Keratinocyte (primary cell): ENCODE data around the gene NCBP3. TPM values are rescaled to one million over a fixed set of nuclear protein-coding genes. Genes with fewer than 3 reads are reported as not detected.

Experiments
- DNase-seq: peaks from one replicate; pipeline ENCODE4 v3.0.0-alpha.2; 2011; ENCODE audit warnings: low read depth, missing footprints, low spot score
- FAIRE-seq: peaks from 2 replicates; lab custom pipeline; 2011; peaks lifted over from hg19 to GRCh38; lab: Jason Lieb, UNC
- H2AFZ ChIP-seq: 2 replicates; pipeline ENCODE4 v1.6.0; 2012; ENCODE audit warnings: low read length, control low read depth, inconsistent platforms; ENCODE audit not compliant: control insufficient read depth
- H3K27ac ChIP-seq: 2 replicates; pipeline ENCODE4 v1.5.1; 2011; ENCODE audit warnings: low read length; ENCODE audit not compliant: control insufficient read depth, insufficient read depth
- H3K27me3 ChIP-seq: 3 replicates; pipeline ENCODE4 v1.6.0; 2011; ENCODE audit warnings: low read length; ENCODE audit not compliant: control insufficient read depth, insufficient read depth; ENCODE audit errors: extremely low read depth
- H3K36me3 ChIP-seq, 2 experiments: 2 replicates in 1 of 2; 3 replicates in 1 of 2; pipeline ENCODE4 v1.5.1; 2011; ENCODE audit warnings: low read length in 2 of 2, mild to moderate bottlenecking in 1 of 2; ENCODE audit not compliant: control insufficient read depth in 2 of 2, insufficient read depth in 2 of 2; ENCODE audit errors: extremely low read depth in 1 of 2
- H3K4me1 ChIP-seq: 3 replicates; pipeline ENCODE4 v1.5.1; 2011; ENCODE audit warnings: low read length; ENCODE audit not compliant: control insufficient read depth, insufficient read depth; ENCODE audit errors: extremely low read depth
- H3K4me2 ChIP-seq: 3 replicates; pipeline ENCODE4 v1.6.0; 2011; ENCODE audit warnings: low read depth, low read length; ENCODE audit not compliant: control insufficient read depth, insufficient read depth; ENCODE audit errors: extremely low read depth
- H3K4me3 ChIP-seq, 3 experiments: fragments of 200-600 bp in 1 of 3; sonication (generic) in 1 of 3; 2 replicates in 2 of 3; 3 replicates in 1 of 3; pipeline ENCODE4 v1.5.1; 2011 to 2016; ENCODE audit warnings: low read length in 3 of 3, mild to moderate bottlenecking in 3 of 3, control low read depth in 2 of 3, inconsistent platforms in 1 of 3, low read depth in 1 of 3, mixed read lengths in 1 of 3, mixed run types in 1 of 3, moderate library complexity in 1 of 3; ENCODE audit not compliant: control insufficient read depth in 2 of 3, insufficient read depth in 2 of 3; ENCODE audit errors: extremely low read depth in 1 of 3
- H3K79me2 ChIP-seq: 2 replicates; pipeline ENCODE4 v1.6.0; 2012; ENCODE audit warnings: low read length; ENCODE audit not compliant: control insufficient read depth, insufficient read depth
- H3K9ac ChIP-seq: 3 replicates; pipeline ENCODE4 v1.6.0; 2011; ENCODE audit warnings: low read length; ENCODE audit not compliant: control insufficient read depth, insufficient read depth; ENCODE audit errors: extremely low read depth
- H3K9me1 ChIP-seq: 3 replicates; pipeline ENCODE4 v1.6.0; 2011; ENCODE audit warnings: low read length; ENCODE audit not compliant: control insufficient read depth, insufficient read depth; ENCODE audit errors: extremely low read depth
- H3K9me3 ChIP-seq: 2 replicates; pipeline ENCODE4 v1.5.1; 2012; ENCODE audit warnings: low read depth, low read length; ENCODE audit not compliant: control insufficient read depth
- H4K20me1 ChIP-seq: 3 replicates; pipeline ENCODE4 v1.6.0; 2011; ENCODE audit warnings: low read length; ENCODE audit not compliant: control insufficient read depth, insufficient read depth; ENCODE audit errors: extremely low read depth
- CTCF ChIP-seq, 3 experiments: IDR thresholded peaks in 1 of 3; conservative IDR thresholded peaks in 1 of 3; optimal IDR thresholded peaks in 1 of 3; 2 replicates in 2 of 3; 3 replicates in 1 of 3; pipeline versions ENCODE3 to v1.5.1; 2011; ENCODE audit warnings: low read length in 3 of 3, mild to moderate bottlenecking in 3 of 3, moderate library complexity in 2 of 3, control low read depth in 1 of 3, inconsistent platforms in 1 of 3; ENCODE audit not compliant: insufficient read depth in 2 of 3; ENCODE audit errors: extremely low read depth in 1 of 3
- EZH2 ChIP-seq: IDR thresholded peaks from one replicate; pipeline ENCODE4 v1.6.1; 2012; ENCODE audit warnings: inconsistent platforms, mild to moderate bottlenecking, low read length, moderate library complexity
- dilution Hi-C: fragments of 300-500 bp; cut with MboI; formaldehyde crosslinking; loops from one replicate; pipeline ENCODE4 v1.7.0; 2020; ENCODE audit warnings: low sequenced_read_pairs; ENCODE audit not compliant: extremely low pct_ligation_motif_present
- polyA plus RNA-seq, 5 experiments: library from polyadenylated mRNA; depleted of rRNA in 3 of 5; stranded (reverse) in 3 of 5; stranded (forward) in 1 of 5; unstranded in 1 of 5; fragments of >200 nt; gene quantifications; 1 replicate in 1 of 5; 2 replicates in 3 of 5; 3 replicates in 1 of 5; pipeline versions ENCODE4 v1.2.1 to v1.2.3, GENCODE V29; 2011 to 2012; ENCODE audit warnings: missing spikeins in 2 of 5, low read depth in 1 of 5, low replicate concordance in 1 of 5

The NCBP3 gene
- polyA plus RNA-seq, 1 donor (not counting 4 experiments of a cell fraction or from before 2014, with no cell fraction given), result 22.1 TPM

- no peak for DNase-seq
- H3K9me1 ChIP-seq, result no peaks in the 10 kb centered on the region
- no peaks in the 10 kb centered on the region for H3K27me3 ChIP-seq
- peaks cover 5% of the 10 kb centered on the region for H3K79me2 ChIP-seq
- H3K4me1 ChIP-seq, result no peaks in the 10 kb centered on the region
- peaks cover 11 to 21% of the 10 kb centered on the region in 2 experiments for H3K36me3 ChIP-seq
- no peak overlapping the region for H3K27ac ChIP-seq
- no peak overlapping the region for H3K4me2 ChIP-seq
- no peak overlapping the region for H3K9ac ChIP-seq
- H3K9me3 ChIP-seq, result no peaks in the 10 kb centered on the region
- no peak overlapping the region for H3K4me3 ChIP-seq
- FAIRE-seq, result no peak
- no peak for TF ChIP-seq EZH2
- no peak for TF ChIP-seq CTCF (optimal IDR thresholded peaks at IDR 0.05 in 1 of 3, IDR thresholded peaks at IDR 0.05 in 1 of 3, conservative IDR thresholded peaks at IDR 0.05 in 1 of 3; ENCODE audit: extremely low read depth in 1 of 3, insufficient read depth in 2 of 3, low read length in 3 of 3)
- H4K20me1 ChIP-seq, result no peaks in the 10 kb centered on the region
- dilution Hi-C loops, result no loop called here
- no peak overlapping the region for H2AFZ ChIP-seq
Measured at GRCh38 chr17:3828151-3828851, 17.7 kb downstream of the NCBP3 start.

- peaks cover 3% of the 10 kb centered on the region for H3K79me2 ChIP-seq
- H3K4me3 ChIP-seq, result no peak overlapping the region
- H4K20me1 ChIP-seq, result no peaks in the 10 kb centered on the region
- H3K9me1 ChIP-seq, result no peaks in the 10 kb centered on the region
- no peak overlapping the region for H3K4me2 ChIP-seq
- peak; percentile 44 for DNase-seq
- H3K9me3 ChIP-seq, result no peaks in the 10 kb centered on the region
- no peaks in the 10 kb centered on the region for H3K27me3 ChIP-seq
- dilution Hi-C loops, result no loop called here
- H3K36me3 ChIP-seq, result peaks cover 9 to 21% of the 10 kb centered on the region in 2 experiments
- H3K27ac ChIP-seq, result no peak overlapping the region
- FAIRE-seq, result peak; percentile 81
- H2AFZ ChIP-seq, result no peak overlapping the region
- no peak overlapping the region for H3K9ac ChIP-seq
- H3K4me1 ChIP-seq, result no peaks in the 10 kb centered on the region
- TF ChIP-seq EZH2, result no peak
- peak; percentile 79 to 85 (median 81) for TF ChIP-seq CTCF (optimal IDR thresholded peaks at IDR 0.05 in 1 of 3, IDR thresholded peaks at IDR 0.05 in 1 of 3, conservative IDR thresholded peaks at IDR 0.05 in 1 of 3; ENCODE audit: extremely low read depth in 1 of 3, insufficient read depth in 2 of 3, low read length in 3 of 3)
Measured at GRCh38 chr17:3827124-3827773, 18.8 kb downstream of the NCBP3 start.
